Measurements from ENCODE around the gene APOD. TPM values are rescaled to one million over a fixed set of nuclear protein-coding genes. Genes with fewer than 3 reads are reported as not detected.
"Not testable (repeated sequence)": the region's sequence is repeated elsewhere in the genome, so short reads cannot be mapped to it uniquely, and the experiment has no call there.

The APOD gene
- total RNA-seq, 2 donors from 2014 or later: 0.30 to 0.54 TPM

- ATAC-seq; H3K9me3 Mint-ChIP-seq; DNase-seq (ENCODE audit: low spot score in 2 of 2); H3K36me3 Mint-ChIP-seq; H3K27ac Mint-ChIP-seq: not testable (repeated sequence)
Observed at GRCh38 chr3:195599516-195599915, 15.8 kb upstream of the APOD start.

GRCh38 chr3:195597848-195598247 is 14.1 kb upstream of the APOD start:
- ATAC-seq: no peak

GRCh38 chr3:195597229-195597628 is 13.5 kb upstream of the APOD start:
- Mint-ChIP-seq H3K36me3 (peaks cover 0 to 4% of the 10 kb centered on the region in 2 donors), H3K9me3 (peaks cover 0 to 4% of the 10 kb centered on the region in 2 donors), H3K27ac (no peak overlapping the region)
- ATAC-seq (no peak), DNase-seq (ENCODE audit: low spot score in 2 of 2) (peak in 1 of 2 donors; percentile 9)

More at GRCh38 chr3:195597848-195598247, 14.1 kb upstream of the APOD start:
- no peak for DNase-seq (ENCODE audit: low spot score in 2 of 2)
- H3K9me3 Mint-ChIP-seq: peaks cover 0 to 4% of the 10 kb centered on the region in 2 donors
- no peak overlapping the region for H3K27ac Mint-ChIP-seq
- H3K36me3 Mint-ChIP-seq: peaks cover 0 to 4% of the 10 kb centered on the region in 2 donors

GRCh38 chr3:195596765-195597171 is 13.0 kb upstream of the APOD start:
- peaks cover 0 to 4% of the 10 kb centered on the region in 2 donors for H3K9me3 Mint-ChIP-seq
- DNase-seq (ENCODE audit: low spot score in 2 of 2) (no peak), ATAC-seq (no peak)
- H3K36me3 Mint-ChIP-seq: peaks cover 0 to 4% of the 10 kb centered on the region in 2 donors
- H3K27ac Mint-ChIP-seq: no peak overlapping the region

GRCh38 chr3:195595785-195596531 is 12.2 kb upstream of the APOD start:
- peaks cover 0 to 4% of the 10 kb centered on the region in 2 donors for H3K9me3 Mint-ChIP-seq
- ATAC-seq (no peak), DNase-seq (ENCODE audit: low spot score in 2 of 2) (peak in 1 of 2 donors; percentile 33)
- peaks cover 0 to 4% of the 10 kb centered on the region in 2 donors for H3K36me3 Mint-ChIP-seq
- H3K27ac Mint-ChIP-seq: no peak overlapping the region

- no peaks in the 10 kb centered on the region for H3K9me3 Mint-ChIP-seq
- ATAC-seq (no peak), DNase-seq (ENCODE audit: low spot score in 2 of 2) (peak in 1 of 2 donors; percentile 25)
- no peak overlapping the region for H3K27ac Mint-ChIP-seq
- H3K36me3 Mint-ChIP-seq: no peaks in the 10 kb centered on the region
Observed at GRCh38 chr3:195591852-195592251, 8.1 kb upstream of the APOD start.

- ATAC-seq (no peak), DNase-seq (ENCODE audit: low spot score in 2 of 2) (peak in 1 of 2 donors; percentile 21)
- Mint-ChIP-seq H3K36me3 (no peaks in the 10 kb centered on the region), H3K27ac (no peak overlapping the region), H3K9me3 (no peaks in the 10 kb centered on the region)
Observed at GRCh38 chr3:195591220-195591619, 7.5 kb upstream of the APOD start.

GRCh38 chr3:195590381-195590780 is 6.6 kb upstream of the APOD start:
- peak in 1 of 2 donors; percentile 3 for DNase-seq (ENCODE audit: low spot score in 2 of 2)
- H3K9me3 Mint-ChIP-seq, H3K36me3 Mint-ChIP-seq, H3K27ac Mint-ChIP-seq, ATAC-seq: not testable (repeated sequence)

- not testable (repeated sequence) for H3K27ac Mint-ChIP-seq; H3K36me3 Mint-ChIP-seq; H3K9me3 Mint-ChIP-seq; DNase-seq (ENCODE audit: low spot score in 2 of 2); ATAC-seq
Observed at GRCh38 chr3:195589796-195590195, 6.1 kb upstream of the APOD start.

- no peaks in the 10 kb centered on the region for H3K36me3 Mint-ChIP-seq
- peak in 1 of 2 donors; percentile 52 for DNase-seq (ENCODE audit: low spot score in 2 of 2)
- H3K9me3 Mint-ChIP-seq: no peaks in the 10 kb centered on the region
- no peak overlapping the region for H3K27ac Mint-ChIP-seq
- ATAC-seq: peak; percentile 16 to 80
Observed at GRCh38 chr3:195587824-195588223, 4.1 kb upstream of the APOD start.

GRCh38 chr3:195587406-195587805 is 3.7 kb upstream of the APOD start:
- peak in 1 of 2 donors; percentile 0 for ATAC-seq
- no peak overlapping the region for H3K27ac Mint-ChIP-seq
- DNase-seq (ENCODE audit: low spot score in 2 of 2): no peak
- H3K36me3 Mint-ChIP-seq: no peaks in the 10 kb centered on the region
- H3K9me3 Mint-ChIP-seq: no peaks in the 10 kb centered on the region

- H3K36me3 Mint-ChIP-seq: no peaks in the 10 kb centered on the region
- DNase-seq (ENCODE audit: low spot score in 2 of 2): no peak
Observed at GRCh38 chr3:195584543-195584870, 767 bp upstream of the APOD start.

GRCh38 chr3:195582947-195583346 is 793 bp downstream of the APOD start:
- Mint-ChIP-seq H3K36me3 (no peaks in the 10 kb centered on the region), H3K27ac (no peak overlapping the region), H3K9me3 (no peaks in the 10 kb centered on the region)
- ATAC-seq (no peak), DNase-seq (ENCODE audit: low spot score in 2 of 2) (peak in 1 of 2 donors; percentile 33)

More at GRCh38 chr3:195584543-195584870, 767 bp upstream of the APOD start:
- no peak for ATAC-seq
- Mint-ChIP-seq H3K27ac (no peak overlapping the region), H3K9me3 (no peaks in the 10 kb centered on the region)

- Mint-ChIP-seq H3K36me3 (no peaks in the 10 kb centered on the region), H3K27ac (no peak overlapping the region), H3K9me3 (no peaks in the 10 kb centered on the region)
- DNase-seq (ENCODE audit: low spot score in 2 of 2): peak in 1 of 2 donors; percentile 13
- ATAC-seq: peak in 1 of 2 donors; percentile 32
Observed at GRCh38 chr3:195580744-195581443, 2.8 kb downstream of the APOD start.

GRCh38 chr3:195579281-195579680 is 4.5 kb downstream of the APOD start:
- ATAC-seq (no peak), DNase-seq (ENCODE audit: low spot score in 2 of 2) (peak in 1 of 2 donors; percentile 28)
- Mint-ChIP-seq H3K36me3 (no peaks in the 10 kb centered on the region), H3K9me3 (no peaks in the 10 kb centered on the region), H3K27ac (no peak overlapping the region)

- DNase-seq (ENCODE audit: low spot score in 2 of 2): peak in 1 of 2 donors; percentile 23
- no peak for ATAC-seq
- Mint-ChIP-seq H3K36me3 (no peaks in the 10 kb centered on the region), H3K9me3 (no peaks in the 10 kb centered on the region), H3K27ac (no peak overlapping the region)
Observed at GRCh38 chr3:195578565-195578964, 5.2 kb downstream of the APOD start.

GRCh38 chr3:195577645-195578177 is 6.0 kb downstream of the APOD start:
- no peaks in the 10 kb centered on the region for H3K36me3 Mint-ChIP-seq
- DNase-seq (ENCODE audit: low spot score in 2 of 2): no peak
- no peak overlapping the region for H3K27ac Mint-ChIP-seq
- no peaks in the 10 kb centered on the region for H3K9me3 Mint-ChIP-seq
- ATAC-seq: no peak
